Esophagus muscularis mucosa (tissue), 4 donors: ENCODE measurements around the gene PLEKHM3. TPM values are rescaled to one million over a fixed set of nuclear protein-coding genes. Genes with fewer than 3 reads are reported as not detected.

Source experiments
- DNase-seq: peaks from one replicate; pipeline ENCODE4 v3.0.0-alpha.2; 2017; ENCODE audit errors: extremely low spot score
- H3K27ac ChIP-seq, 4 donors: fragments of 200-600 bp; sonication (generic); replicated peaks in 1 of 4; 1 replicate in 3 of 4; 2 replicates in 1 of 4; pipeline ENCODE4 v1.5.1; 2016 to 2019; ENCODE audit warnings: mild to moderate bottlenecking in 1 of 4
- H3K27me3 ChIP-seq, 4 donors: fragments of 200-600 bp; sonication (generic); one replicate each; pipeline versions ENCODE4 v1.5.1 to v1.6.0; 2016 to 2019
- H3K36me3 ChIP-seq, 4 donors: fragments of 200-600 bp; sonication (generic); one replicate each; pipeline ENCODE4 v1.5.1; 2016 to 2019
- H3K4me1 ChIP-seq, 4 donors: fragments of 200-600 bp; sonication (generic); one replicate each; pipeline ENCODE4 v1.5.1; 2016 to 2019
- H3K4me3 ChIP-seq, 4 donors: fragments of 200-600 bp; sonication (generic); 1 replicate in 2 of 4; 2 replicates in 2 of 4; pipeline ENCODE4 v1.5.1; 2016 to 2019; ENCODE audit warnings: mild to moderate bottlenecking in 4 of 4, moderate library complexity in 1 of 4
- H3K9me3 ChIP-seq, 4 donors: fragments of 200-600 bp; sonication (generic); 1 replicate in 3 of 4; 2 replicates in 1 of 4; pipeline ENCODE4 v1.5.1; 2016 to 2019
- EP300 ChIP-seq: sonication (generic); formaldehyde crosslinking; IDR thresholded peaks from one replicate; pipeline ENCODE4 v1.6.1; 2017; ENCODE audit warnings: antibody characterized with exemption
- POLR2A ChIP-seq: fragments of 450-650 bp; IDR thresholded peaks from one replicate; pipeline ENCODE4 v1.6.1; 2017; ENCODE audit warnings: antibody characterized with exemption, moderate library complexity, mild to moderate bottlenecking, low read depth
- POLR2AphosphoS5 ChIP-seq, 2 donors: sonication (generic); formaldehyde crosslinking; IDR thresholded peaks; one replicate each; pipeline ENCODE4 v1.6.1; 2017; ENCODE audit warnings: antibody characterized with exemption in 2 of 2
- WGBS: methylation state at CpG from one replicate; pipeline ENCODE4 v1.1.5; 2018; 5-methylcytosine and 5-hydroxymethylcytosine counted together
- intact Hi-C: fragments of 100-400 bp; cut with DNase I; formaldehyde crosslinking; loops from one replicate; pipeline ENCODE4 v1.15.1; 2023
- total RNA-seq, 4 donors: library from RNA; depleted of rRNA; stranded (reverse); fragments of >200 nt; gene quantifications; one replicate each; pipeline versions ENCODE4 v1.1.0 to v1.2.1, GENCODE V29; 2016
- TF ChIP-seq, protein P1 (sequence below), 3 experiments: fragments of 200-600 bp in 2 of 3; fragments of 450-650 bp in 1 of 3; sonication (generic) in 2 of 3; IDR thresholded peaks; one replicate each; pipeline ENCODE4 v1.5.1; 2017 to 2019; ENCODE audit warnings: antibody characterized with exemption in 3 of 3, mild to moderate bottlenecking in 2 of 3, moderate library complexity in 1 of 3

PLEKHM3 gene
- total RNA-seq, 4 donors from 2014 or later, result 24.8 to 34.5 (median 31.1) TPM

DNA sequence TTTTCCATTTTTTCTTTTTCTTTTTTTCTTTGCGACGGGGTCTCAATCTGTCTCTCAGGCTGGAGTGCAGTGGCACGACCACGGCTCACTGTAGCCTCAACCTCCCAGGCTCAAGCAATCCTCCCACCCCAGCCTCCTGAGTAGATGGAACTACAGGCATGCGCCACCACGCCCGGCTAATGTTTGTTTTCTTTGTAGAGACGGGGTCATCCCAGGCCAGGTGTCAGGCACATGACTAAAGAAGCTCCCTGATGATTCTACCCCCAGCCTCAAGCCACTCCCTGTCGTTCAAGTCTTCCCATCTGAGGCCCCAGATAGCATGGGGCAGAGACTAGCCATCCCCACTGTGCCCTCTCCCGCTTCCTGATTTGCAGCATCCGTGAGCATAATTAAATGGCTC, 245.8 kb downstream of the PLEKHM3 start:
- no peak for TF ChIP-seq POLR2A
- TF ChIP-seq, protein P1, sequence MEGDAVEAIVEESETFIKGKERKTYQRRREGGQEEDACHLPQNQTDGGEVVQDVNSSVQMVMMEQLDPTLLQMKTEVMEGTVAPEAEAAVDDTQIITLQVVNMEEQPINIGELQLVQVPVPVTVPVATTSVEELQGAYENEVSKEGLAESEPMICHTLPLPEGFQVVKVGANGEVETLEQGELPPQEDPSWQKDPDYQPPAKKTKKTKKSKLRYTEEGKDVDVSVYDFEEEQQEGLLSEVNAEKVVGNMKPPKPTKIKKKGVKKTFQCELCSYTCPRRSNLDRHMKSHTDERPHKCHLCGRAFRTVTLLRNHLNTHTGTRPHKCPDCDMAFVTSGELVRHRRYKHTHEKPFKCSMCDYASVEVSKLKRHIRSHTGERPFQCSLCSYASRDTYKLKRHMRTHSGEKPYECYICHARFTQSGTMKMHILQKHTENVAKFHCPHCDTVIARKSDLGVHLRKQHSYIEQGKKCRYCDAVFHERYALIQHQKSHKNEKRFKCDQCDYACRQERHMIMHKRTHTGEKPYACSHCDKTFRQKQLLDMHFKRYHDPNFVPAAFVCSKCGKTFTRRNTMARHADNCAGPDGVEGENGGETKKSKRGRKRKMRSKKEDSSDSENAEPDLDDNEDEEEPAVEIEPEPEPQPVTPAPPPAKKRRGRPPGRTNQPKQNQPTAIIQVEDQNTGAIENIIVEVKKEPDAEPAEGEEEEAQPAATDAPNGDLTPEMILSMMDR (IDR thresholded peaks at IDR 0.05), result no peak
- Histone ChIP-seq H3K36me3 (no peaks in the 10 kb centered on the region), H3K27ac (no peak overlapping the region), H3K4me1 (no peaks in the 10 kb centered on the region), H3K9me3 (no peaks in the 10 kb centered on the region), H3K27me3 (no peaks in the 10 kb centered on the region), H3K4me3 (no peak overlapping the region)
- 89% methylated on average over 11 of the region's 11 CpGs for WGBS
- intact Hi-C loops, result no loop called here
- DNase-seq, result no peak

DNA sequence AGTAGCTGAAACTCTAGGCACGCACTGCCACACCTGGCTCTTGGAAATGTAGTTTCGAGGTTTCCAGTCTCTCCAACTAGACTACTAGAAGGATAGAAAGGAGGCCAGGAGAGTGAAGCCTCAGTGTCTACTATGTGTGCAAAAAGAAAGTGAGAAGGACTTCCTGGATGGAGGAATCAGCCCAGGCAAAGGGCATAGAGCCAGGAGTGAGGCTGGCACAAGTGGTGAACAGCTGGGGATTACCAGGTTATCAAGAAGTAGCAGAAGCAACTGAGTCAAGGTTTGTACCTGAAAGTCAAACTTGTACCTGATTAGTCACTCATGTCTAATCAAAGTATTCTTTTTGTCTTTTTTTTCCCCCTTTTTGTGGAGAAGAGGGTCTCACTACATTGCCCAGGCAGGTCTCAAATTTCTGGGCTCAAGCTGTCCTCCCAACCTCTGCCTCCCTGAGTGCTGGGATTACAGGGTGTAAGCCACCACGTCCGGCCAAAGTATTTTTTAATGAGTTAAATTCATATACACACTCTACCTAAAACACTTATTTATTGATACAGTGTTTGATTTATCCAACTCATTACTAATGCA, 246.9 kb downstream of the PLEKHM3 start:
- no peaks in the 10 kb centered on the region for H3K9me3 ChIP-seq
- H3K4me3 ChIP-seq, result no peak overlapping the region
- TF ChIP-seq POLR2A, result no peak
- TF ChIP-seq, protein P1 (IDR thresholded peaks at IDR 0.05), result no peak
- TF ChIP-seq EP300, result no peak
- TF ChIP-seq POLR2AphosphoS5 (IDR thresholded peaks at IDR 0.05), result no peak
- H3K27ac ChIP-seq, result no peak overlapping the region
- no peaks in the 10 kb centered on the region for H3K4me1 ChIP-seq
- no peaks in the 10 kb centered on the region for H3K27me3 ChIP-seq
- intact Hi-C loops, result no loop called here
- no peaks in the 10 kb centered on the region for H3K36me3 ChIP-seq
- DNase-seq, result no peak
- 96% methylated on average over 4 of the region's 4 CpGs for WGBS

DNA sequence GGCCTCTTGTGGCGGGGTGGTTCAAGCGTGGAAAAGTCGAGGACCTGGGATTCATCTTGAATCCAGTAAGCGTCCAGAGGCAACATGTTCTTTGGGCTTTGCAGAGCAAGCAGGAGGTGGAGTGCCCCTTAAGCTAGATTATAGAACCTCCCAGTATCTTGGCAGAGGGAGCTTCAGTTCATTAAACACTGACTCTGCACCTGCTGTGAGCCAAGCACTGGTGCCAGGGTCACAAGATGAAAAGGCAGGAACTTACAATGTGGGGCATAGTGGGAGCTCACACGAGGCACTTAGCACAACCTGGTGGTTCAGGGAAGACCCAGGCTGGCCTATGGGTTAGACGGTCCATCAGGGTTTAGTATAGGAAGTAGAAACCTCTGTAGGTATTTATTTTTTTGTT, 248.2 kb downstream of the PLEKHM3 start:
- DNase-seq, result no peak
- intact Hi-C loops, result no loop called here
- Histone ChIP-seq H3K4me3 (no peak overlapping the region), H3K36me3 (no peaks in the 10 kb centered on the region), H3K27me3 (no peaks in the 10 kb centered on the region), H3K4me1 (no peaks in the 10 kb centered on the region), H3K27ac (no peak overlapping the region), H3K9me3 (no peaks in the 10 kb centered on the region)
- TF ChIP-seq, protein P1 (IDR thresholded peaks at IDR 0.05), result no peak
- TF ChIP-seq POLR2A (no peak), POLR2AphosphoS5 (IDR thresholded peaks at IDR 0.05) (no peak), EP300 (no peak)
- 95% methylated on average over 3 of the region's 6 CpGs for WGBS

DNA sequence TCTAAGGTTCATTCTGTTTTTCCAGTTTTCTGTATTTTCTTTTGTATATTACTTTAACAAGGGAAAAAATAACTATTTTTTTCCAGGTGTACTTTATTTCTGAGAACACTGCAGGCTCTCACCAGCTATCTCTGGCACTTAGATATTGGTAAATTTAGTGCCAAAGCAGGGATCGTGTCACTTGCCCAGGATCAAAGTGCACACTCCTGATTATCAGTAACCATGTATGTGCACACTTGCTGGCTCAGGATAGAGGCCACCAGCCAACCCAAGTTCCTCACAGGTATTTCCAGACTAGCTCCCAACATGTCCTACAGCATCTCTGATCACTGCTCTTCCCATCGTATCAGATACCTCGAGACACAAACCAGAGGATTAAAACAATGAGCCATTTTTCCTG, 249.9 kb downstream of the PLEKHM3 start:
- no peak for TF ChIP-seq POLR2AphosphoS5 (IDR thresholded peaks at IDR 0.05)
- TF ChIP-seq EP300, result no peak
- TF ChIP-seq, protein P1 (IDR thresholded peaks at IDR 0.05), result no peak
- TF ChIP-seq POLR2A, result no peak
- no peaks in the 10 kb centered on the region for H3K36me3 ChIP-seq
- 85% methylated on average over 3 of the region's 3 CpGs for WGBS
- H3K4me1 ChIP-seq, result peaks cover 4 to 9% (median 6%) of the 10 kb centered on the region in 4 donors
- no peaks in the 10 kb centered on the region for H3K27me3 ChIP-seq
- H3K27ac ChIP-seq, result no peak overlapping the region
- no peak for DNase-seq
- H3K4me3 ChIP-seq, result no peak overlapping the region
- H3K9me3 ChIP-seq, result no peaks in the 10 kb centered on the region
- intact Hi-C loops, result no loop called here

DNA sequence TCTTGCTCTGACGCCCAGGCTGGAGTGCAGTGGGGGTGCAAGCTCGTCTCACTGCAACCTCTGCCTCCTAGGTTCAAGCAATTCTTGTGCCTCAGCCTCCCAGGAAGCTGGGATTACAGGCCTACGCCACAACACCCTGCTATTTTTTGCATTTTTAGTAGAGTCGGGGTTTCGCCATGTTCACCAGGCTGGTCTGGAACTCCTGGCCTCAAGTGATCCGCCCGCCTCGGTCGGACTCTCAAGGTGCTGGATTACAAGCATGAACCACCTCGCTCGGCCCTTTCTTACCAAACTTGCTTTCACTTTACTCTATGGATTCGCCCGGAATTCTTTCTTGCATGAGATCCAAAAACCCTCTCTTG, 252.5 kb downstream of the PLEKHM3 start:
- peaks cover 15 to 24% (median 19%) of the 10 kb centered on the region in 4 donors for H3K4me1 ChIP-seq
- H3K4me3 ChIP-seq, result no peak overlapping the region
- 90% methylated on average over 13 of the region's 13 CpGs for WGBS
- intact Hi-C loops, result no loop called here
- H3K36me3 ChIP-seq, result peaks cover 0 to 2% (median under 1%) of the 10 kb centered on the region in 4 donors
- no peaks in the 10 kb centered on the region for H3K9me3 ChIP-seq
- TF ChIP-seq, protein P1 (IDR thresholded peaks at IDR 0.05), result no peak
- TF ChIP-seq POLR2AphosphoS5 (IDR thresholded peaks at IDR 0.05) (no peak), POLR2A (no peak), EP300 (no peak)
- no peak overlapping the region for H3K27ac ChIP-seq
- DNase-seq, result no peak
- H3K27me3 ChIP-seq, result no peaks in the 10 kb centered on the region
